ENCODE measurements around the gene CYP51A1. TPM values are rescaled to one million over a fixed set of nuclear protein-coding genes. Genes with fewer than 3 reads are reported as not detected.
A peak's percentile ranks its signal among the peaks of the same experiment; 100 is the strongest.

Gene CYP51A1
- total RNA-seq, 1 donor from 2014 or later = 249 TPM

DNA sequence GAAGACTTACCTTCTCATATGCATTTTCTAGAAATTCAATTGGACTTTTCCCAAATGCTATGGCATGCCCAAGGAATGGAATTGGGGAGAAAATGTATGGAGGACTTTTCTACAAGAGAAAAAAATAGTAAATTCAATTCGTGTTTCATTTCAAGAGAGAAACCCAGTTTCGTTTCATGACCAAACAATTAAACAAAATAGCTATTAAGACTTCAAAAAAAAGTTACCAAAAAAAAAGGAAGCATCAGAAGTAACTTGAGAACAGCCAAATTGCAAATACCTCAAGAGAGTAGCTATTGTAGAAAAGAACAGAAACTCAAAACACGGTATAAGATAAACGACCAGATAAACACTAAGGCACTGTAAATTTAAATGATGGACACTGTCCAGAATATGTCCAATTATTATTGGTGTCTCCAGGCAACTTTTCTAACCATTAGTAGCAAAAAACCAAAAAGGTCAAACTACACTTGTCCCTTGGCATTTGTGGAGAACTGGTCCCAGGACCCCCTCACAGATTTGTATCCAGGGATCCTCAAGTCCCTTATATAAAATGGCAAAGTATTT lies 2.4 kb downstream of the CYP51A1 start:
- TF ChIP-seq, protein P1, sequence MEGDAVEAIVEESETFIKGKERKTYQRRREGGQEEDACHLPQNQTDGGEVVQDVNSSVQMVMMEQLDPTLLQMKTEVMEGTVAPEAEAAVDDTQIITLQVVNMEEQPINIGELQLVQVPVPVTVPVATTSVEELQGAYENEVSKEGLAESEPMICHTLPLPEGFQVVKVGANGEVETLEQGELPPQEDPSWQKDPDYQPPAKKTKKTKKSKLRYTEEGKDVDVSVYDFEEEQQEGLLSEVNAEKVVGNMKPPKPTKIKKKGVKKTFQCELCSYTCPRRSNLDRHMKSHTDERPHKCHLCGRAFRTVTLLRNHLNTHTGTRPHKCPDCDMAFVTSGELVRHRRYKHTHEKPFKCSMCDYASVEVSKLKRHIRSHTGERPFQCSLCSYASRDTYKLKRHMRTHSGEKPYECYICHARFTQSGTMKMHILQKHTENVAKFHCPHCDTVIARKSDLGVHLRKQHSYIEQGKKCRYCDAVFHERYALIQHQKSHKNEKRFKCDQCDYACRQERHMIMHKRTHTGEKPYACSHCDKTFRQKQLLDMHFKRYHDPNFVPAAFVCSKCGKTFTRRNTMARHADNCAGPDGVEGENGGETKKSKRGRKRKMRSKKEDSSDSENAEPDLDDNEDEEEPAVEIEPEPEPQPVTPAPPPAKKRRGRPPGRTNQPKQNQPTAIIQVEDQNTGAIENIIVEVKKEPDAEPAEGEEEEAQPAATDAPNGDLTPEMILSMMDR (IDR thresholded peaks at IDR 0.05; ENCODE audit: insufficient read depth, low read length, severe bottlenecking) = no peak
- H3K36me3 ChIP-seq (ENCODE audit: control insufficient read depth, insufficient read depth, low read length) = peaks cover 6% of the 10 kb centered on the region
- H3K4me3 ChIP-seq (ENCODE audit: low read depth, low read length) = no peak overlapping the region
- DNase-seq (ENCODE audit: low read depth) (no peak), FAIRE-seq (no peak)
- H3K27me3 ChIP-seq (ENCODE audit: control insufficient read depth, insufficient read depth, low read length) = no peaks in the 10 kb centered on the region

DNA sequence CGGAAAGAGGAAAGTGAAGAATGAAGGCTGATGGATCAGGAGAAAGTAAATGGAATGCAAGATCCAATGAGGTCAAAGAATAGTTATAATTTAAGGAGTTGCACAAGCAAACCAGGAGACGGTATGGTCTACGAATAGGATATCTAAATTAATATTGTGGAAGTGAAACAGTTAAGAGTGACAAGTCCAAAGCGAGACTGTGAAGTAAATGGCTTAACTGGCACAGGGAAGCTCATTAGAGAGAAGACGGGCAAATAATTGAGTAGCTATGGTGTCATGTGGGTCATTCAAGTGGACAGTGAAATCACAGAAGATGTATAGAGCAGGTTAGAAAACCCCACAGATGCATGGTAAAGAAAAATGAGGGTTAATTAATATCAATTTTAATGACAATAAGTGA lies 3.2 kb downstream of the CYP51A1 start:
- Histone ChIP-seq H3K36me3 (ENCODE audit: control insufficient read depth, insufficient read depth, low read length) (peaks cover 7% of the 10 kb centered on the region), H3K4me3 (ENCODE audit: low read depth, low read length) (no peak overlapping the region), H3K27me3 (ENCODE audit: control insufficient read depth, insufficient read depth, low read length) (no peaks in the 10 kb centered on the region)
- FAIRE-seq (no peak), DNase-seq (ENCODE audit: low read depth) (no peak)
- TF ChIP-seq, protein P1 (IDR thresholded peaks at IDR 0.05; ENCODE audit: insufficient read depth, low read length, severe bottlenecking) = no peak

DNA sequence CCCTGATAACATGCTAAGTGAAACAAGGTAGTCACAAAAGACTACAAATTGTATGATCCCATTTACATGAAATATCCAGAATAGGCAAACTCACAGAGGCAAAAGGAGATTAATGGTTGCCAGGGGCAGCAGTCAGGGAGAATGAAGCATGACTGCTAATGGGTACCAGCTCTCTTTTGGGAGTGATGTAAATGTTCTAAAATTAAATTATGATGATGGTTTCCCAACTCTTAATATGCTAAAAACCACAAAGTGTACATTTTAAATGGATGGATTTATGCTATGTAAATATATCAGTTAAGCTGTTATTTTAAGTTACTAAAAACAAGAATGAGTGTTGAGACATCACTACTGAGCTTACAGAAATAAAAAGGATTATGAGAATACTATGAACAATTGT lies 12.6 kb downstream of the CYP51A1 start:
- no peak overlapping the region for H3K4me3 ChIP-seq (ENCODE audit: low read depth, low read length)
- DNase-seq (ENCODE audit: low read depth) (no peak), FAIRE-seq (no peak)
- no peaks in the 10 kb centered on the region for H3K27me3 ChIP-seq (ENCODE audit: control insufficient read depth, insufficient read depth, low read length)
- peaks cover 16% of the 10 kb centered on the region for H3K36me3 ChIP-seq (ENCODE audit: control insufficient read depth, insufficient read depth, low read length)
- TF ChIP-seq, protein P1 (IDR thresholded peaks at IDR 0.05; ENCODE audit: insufficient read depth, low read length, severe bottlenecking) = no peak

DNA sequence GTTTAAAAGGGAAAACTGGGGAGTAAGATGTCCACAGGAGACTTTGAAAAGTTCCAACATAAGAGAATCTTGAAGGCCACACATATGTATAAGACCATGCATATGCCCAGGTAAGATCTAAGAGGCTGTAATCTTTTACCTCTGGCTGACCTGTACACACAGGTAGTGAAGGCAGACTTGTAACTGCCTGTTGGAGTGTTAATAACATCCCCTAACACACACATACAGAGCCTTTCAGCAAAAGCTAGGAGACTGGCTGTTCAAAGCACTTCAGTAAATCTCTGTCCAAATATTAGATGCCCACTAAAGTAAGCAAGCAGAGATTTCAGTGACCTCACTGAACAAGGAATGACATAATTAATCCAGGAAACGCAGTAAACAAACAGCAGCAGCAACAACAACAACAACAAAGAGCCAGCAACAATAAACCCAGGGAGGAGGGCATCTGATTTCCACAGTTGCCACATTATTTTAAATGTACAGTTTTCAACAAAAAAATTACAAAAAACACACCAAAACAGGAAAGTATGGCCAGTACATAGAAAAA lies 15.0 kb downstream of the CYP51A1 start:
- Histone ChIP-seq H3K4me3 (ENCODE audit: low read depth, low read length) (no peak overlapping the region), H3K27me3 (ENCODE audit: control insufficient read depth, insufficient read depth, low read length) (no peaks in the 10 kb centered on the region), H3K36me3 (ENCODE audit: control insufficient read depth, insufficient read depth, low read length) (peaks cover 13% of the 10 kb centered on the region)
- TF ChIP-seq, protein P1 (IDR thresholded peaks at IDR 0.05; ENCODE audit: insufficient read depth, low read length, severe bottlenecking) = no peak
- FAIRE-seq (no peak), DNase-seq (ENCODE audit: low read depth) (peak; percentile 17)

DNA sequence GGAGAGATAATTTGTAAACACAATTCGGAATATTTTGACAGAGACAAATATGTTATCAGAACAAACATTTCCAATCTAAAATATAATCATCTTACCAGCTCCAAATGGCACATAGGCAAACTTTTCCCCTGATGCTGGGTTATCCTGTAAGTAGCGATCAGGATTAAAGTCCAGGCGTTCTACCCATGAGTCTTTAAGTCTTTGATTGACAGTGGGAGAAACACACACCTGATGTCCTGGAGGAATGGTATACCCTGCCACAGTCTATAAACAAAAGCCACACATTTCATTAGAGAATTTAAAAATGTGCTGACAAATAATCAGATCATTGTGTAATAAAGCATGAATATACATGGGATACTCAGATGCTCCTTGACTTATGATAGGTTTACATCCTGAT lies 17.3 kb downstream of the CYP51A1 start:
- H3K27me3 ChIP-seq (ENCODE audit: control insufficient read depth, insufficient read depth, low read length) = no peaks in the 10 kb centered on the region
- DNase-seq (ENCODE audit: low read depth) (no peak), FAIRE-seq (no peak)
- TF ChIP-seq, protein P1 (IDR thresholded peaks at IDR 0.05; ENCODE audit: insufficient read depth, low read length, severe bottlenecking) = no peak
- H3K4me3 ChIP-seq (ENCODE audit: low read depth, low read length) = no peak overlapping the region
- H3K36me3 ChIP-seq (ENCODE audit: control insufficient read depth, insufficient read depth, low read length) = peaks cover 10% of the 10 kb centered on the region

DNA sequence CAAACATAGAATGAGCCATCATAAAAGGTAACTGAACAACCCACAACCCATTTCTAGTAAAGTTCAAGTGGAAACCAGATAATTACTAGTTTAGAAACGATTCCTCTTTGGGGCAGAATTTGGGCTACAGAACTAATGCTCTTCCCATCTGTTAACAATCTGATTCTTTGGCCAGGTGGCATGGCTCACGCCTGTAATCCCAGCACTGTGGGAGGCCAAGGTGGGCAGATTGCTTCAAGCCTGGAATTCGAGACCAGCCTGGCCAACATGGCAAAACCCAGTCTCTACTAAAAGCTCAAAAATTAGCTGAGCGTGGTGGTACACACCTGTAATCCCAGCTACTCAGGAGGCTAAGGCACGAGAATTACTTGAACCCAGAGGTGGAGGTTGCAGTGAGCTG lies 18.5 kb downstream of the CYP51A1 start:
- FAIRE-seq (no peak), DNase-seq (ENCODE audit: low read depth) (no peak)
- Histone ChIP-seq H3K36me3 (ENCODE audit: control insufficient read depth, insufficient read depth, low read length) (peaks cover 10% of the 10 kb centered on the region), H3K4me3 (ENCODE audit: low read depth, low read length) (no peak overlapping the region), H3K27me3 (ENCODE audit: control insufficient read depth, insufficient read depth, low read length) (no peaks in the 10 kb centered on the region)
- TF ChIP-seq, protein P1 (IDR thresholded peaks at IDR 0.05; ENCODE audit: insufficient read depth, low read length, severe bottlenecking) = no peak
